SH-SY5Y (cell line): ENCODE results near the gene OR8K3.

Source experiments
- GATA2 ChIP-seq: IDR thresholded peaks from 2 replicates; pipeline ENCODE4 v1.6.1; 2011; ENCODE audit warnings: mild to moderate bottlenecking, low read depth, low read length
- GATA3 ChIP-seq: IDR thresholded peaks from 2 replicates; pipeline ENCODE4 v1.6.1; 2011; ENCODE audit warnings: low read depth, mild to moderate bottlenecking, low read length, moderate library complexity

Gene OR8K3

GRCh38 chr11:56314844-56315243, at the start of gene OR8K3:
TSS of gene OR8K3 (plus strand) at chr11:56315144. CDS start at chr11:56318307, 3,163 bp downstream.
- no peak for TF ChIP-seq GATA2
- no peak for TF ChIP-seq GATA3

- TF ChIP-seq GATA2 = no peak
- no peak for TF ChIP-seq GATA3
Observed at GRCh38 chr11:56271092-56271491, 43.9 kb upstream of the OR8K3 start.

GRCh38 chr11:56273854-56274253, 41.1 kb upstream of the OR8K3 start, which contains the start of gene OR5T1:
TSS of gene OR5T1 (plus strand) at chr11:56274154. CDS start at chr11:56275639, 1,485 bp downstream.
- TF ChIP-seq GATA3 (no peak), GATA2 (no peak)

GRCh38 chr11:56292154-56292553, 22.8 kb upstream of the OR8K3 start, which contains the start of gene OR8H1:
TSS of gene OR8H1 (minus strand) at chr11:56292254. CDS start at chr11:56291062, 1,192 bp downstream.
- no peak for TF ChIP-seq GATA2
- TF ChIP-seq GATA3 = no peak

- no peak for TF ChIP-seq GATA2
- no peak for TF ChIP-seq GATA3
Observed at GRCh38 chr11:56296898-56297297, 18.0 kb upstream of the OR8K3 start.

- TF ChIP-seq GATA3 = no peak
- no peak for TF ChIP-seq GATA2
Observed at GRCh38 chr11:56307836-56308235, 7.1 kb upstream of the OR8K3 start.

- TF ChIP-seq GATA3 (no peak), GATA2 (no peak)
Observed at GRCh38 chr11:56331861-56332491, 17.0 kb downstream of the OR8K3 start.

GRCh38 chr11:56333156-56333555, 18.2 kb downstream of the OR8K3 start:
- TF ChIP-seq GATA2 = no peak
- no peak for TF ChIP-seq GATA3

GRCh38 chr11:56340289-56340688, 25.3 kb downstream of the OR8K3 start:
- TF ChIP-seq GATA3 (no peak), GATA2 (no peak)

GRCh38 chr11:56345739-56346138, 30.8 kb downstream of the OR8K3 start, which contains the start of gene OR8K1:
TSS of gene OR8K1 (plus strand) at chr11:56346039. CDS start at chr11:56346039, 0 bp downstream.
- no peak for TF ChIP-seq GATA2
- no peak for TF ChIP-seq GATA3

- TF ChIP-seq GATA3 (no peak), GATA2 (no peak)
Observed at GRCh38 chr11:56353991-56354390, 39.0 kb downstream of the OR8K3 start, which contains the start of gene OR8J1. TSS of gene OR8J1 (plus strand) at chr11:56354291. CDS start at chr11:56360247, 5,956 bp downstream.
